GM10248 (cell line): ENCODE data around the gene PCDHGB5.

ENCODE experiments used
- CTCF ChIA-PET: fragments of 300-600 bp; sonication (Branson Sonifier 250); formaldehyde crosslinking; extraction: SDS; loops from one replicate; lab custom pipeline; 2021; ENCODE audit warnings: antibody characterized with exemption; lab: Yijun Ruan, JAX
- POLR2A ChIA-PET: fragments of 350-650 bp; sonication (Branson Sonifier 250); formaldehyde crosslinking; extraction: SDS; loops from one replicate; lab custom pipeline; 2020; ENCODE audit warnings: antibody characterized with exemption; lab: Yijun Ruan, JAX
- DNase-seq: peaks from one replicate; pipeline ENCODE4 v3.0.0; 2012; ENCODE audit errors: extremely low spot score
- TF ChIP-seq, protein P1 (sequence below): IDR thresholded peaks from 2 replicates; pipeline ENCODE4 v1.5.1; 2012; ENCODE audit warnings: mild to moderate bottlenecking, low read depth; ENCODE audit errors: extremely low read depth, missing control alignments, control extremely low read depth

PCDHGB5 gene

DNA sequence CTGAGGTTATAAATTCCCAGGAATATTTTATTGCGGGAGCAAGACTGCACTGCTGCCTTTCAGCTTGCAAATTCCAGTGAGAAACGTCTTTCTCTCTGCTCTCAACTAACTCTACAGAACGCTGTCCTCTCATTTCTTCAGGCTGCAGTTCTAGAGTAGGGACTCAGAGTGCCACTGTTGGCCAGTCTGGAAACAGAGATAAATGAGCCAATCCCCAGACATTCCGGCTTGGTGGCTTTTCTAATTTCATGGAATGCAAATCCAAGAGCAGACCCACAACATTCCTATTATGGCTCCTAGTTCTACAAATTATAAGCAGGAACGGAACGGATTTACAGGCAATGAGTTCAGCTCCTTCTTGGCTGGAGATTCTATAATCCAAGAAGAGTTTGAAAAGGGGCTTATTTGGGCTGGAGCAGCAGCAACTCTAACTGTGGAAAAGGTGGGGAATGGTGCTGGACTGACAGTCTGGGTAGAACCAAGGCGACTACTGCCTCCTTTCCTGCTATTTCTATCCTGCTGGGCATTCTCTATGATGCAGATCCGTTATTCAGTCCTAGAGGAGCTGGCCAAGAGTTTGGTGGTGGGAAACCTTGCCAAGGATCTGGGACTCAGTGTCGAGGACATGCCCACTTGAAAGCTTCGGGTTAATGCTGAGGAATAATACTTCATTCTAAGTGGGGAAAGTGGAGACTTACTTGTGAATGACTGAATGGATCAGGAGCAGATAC lies 41.8 kb downstream of the PCDHGB5 start:
- POLR2A ChIA-PET: no interaction called here
- TF ChIP-seq, protein P1, sequence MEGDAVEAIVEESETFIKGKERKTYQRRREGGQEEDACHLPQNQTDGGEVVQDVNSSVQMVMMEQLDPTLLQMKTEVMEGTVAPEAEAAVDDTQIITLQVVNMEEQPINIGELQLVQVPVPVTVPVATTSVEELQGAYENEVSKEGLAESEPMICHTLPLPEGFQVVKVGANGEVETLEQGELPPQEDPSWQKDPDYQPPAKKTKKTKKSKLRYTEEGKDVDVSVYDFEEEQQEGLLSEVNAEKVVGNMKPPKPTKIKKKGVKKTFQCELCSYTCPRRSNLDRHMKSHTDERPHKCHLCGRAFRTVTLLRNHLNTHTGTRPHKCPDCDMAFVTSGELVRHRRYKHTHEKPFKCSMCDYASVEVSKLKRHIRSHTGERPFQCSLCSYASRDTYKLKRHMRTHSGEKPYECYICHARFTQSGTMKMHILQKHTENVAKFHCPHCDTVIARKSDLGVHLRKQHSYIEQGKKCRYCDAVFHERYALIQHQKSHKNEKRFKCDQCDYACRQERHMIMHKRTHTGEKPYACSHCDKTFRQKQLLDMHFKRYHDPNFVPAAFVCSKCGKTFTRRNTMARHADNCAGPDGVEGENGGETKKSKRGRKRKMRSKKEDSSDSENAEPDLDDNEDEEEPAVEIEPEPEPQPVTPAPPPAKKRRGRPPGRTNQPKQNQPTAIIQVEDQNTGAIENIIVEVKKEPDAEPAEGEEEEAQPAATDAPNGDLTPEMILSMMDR: no peak
- no peak for DNase-seq
- CTCF ChIA-PET: interaction anchor here (1.4 kb wide), 1 partner anchor 118 kb away, joined by 3 read pairs; no protein-coding TSS in a partner anchor

DNA sequence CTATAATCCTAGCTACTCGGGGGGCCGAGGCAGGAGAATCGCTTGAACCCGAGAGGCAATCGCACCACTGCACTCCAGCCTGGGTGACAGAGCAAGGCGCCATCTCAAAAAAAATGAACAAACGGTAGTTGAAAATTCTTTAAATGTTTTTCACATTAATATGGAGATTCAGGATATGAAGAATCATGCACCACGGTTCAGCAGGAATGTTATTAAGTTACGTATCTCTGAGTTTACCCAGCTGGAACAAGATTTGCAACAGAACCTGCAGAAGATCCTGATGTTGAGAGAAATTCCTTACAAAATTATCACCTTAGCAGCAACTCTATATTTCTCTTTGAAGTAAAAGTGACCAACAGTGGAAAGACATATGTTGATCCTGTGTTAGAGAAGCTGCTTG lies 42.6 kb downstream of the PCDHGB5 start:
- TF ChIP-seq, protein P1: no peak
- CTCF ChIA-PET: no interaction called here
- POLR2A ChIA-PET: no interaction called here
- DNase-seq: no peak

DNA sequence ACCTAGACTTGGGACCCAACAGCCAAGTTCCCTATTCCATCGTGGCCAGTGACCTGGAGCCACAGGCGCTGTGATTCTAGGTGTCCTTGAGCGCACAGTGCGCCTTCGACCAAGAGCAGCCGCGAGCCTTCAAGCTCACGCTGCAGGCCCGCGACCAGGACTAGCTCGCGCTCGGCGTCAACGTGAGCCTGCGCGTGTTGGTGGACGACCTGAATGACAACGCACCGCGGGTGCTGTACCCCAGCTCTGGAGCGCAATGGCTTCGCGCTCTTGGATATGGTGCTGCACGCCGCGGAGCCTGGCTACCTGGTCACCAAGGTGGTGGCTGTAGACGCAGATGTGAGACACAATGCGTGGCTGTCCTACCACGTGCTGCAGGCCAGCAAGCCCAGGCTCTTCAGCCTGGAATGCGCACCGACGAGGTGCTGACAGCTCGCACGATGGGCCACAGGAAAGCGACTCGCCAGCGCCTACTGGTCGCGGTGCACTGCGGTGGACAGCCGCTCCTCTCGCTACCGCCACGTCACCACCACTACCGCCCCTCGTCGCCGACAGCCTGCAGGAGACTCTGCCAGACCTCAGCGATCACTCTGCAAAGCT lies 43.9 kb downstream of the PCDHGB5 start:
- POLR2A ChIA-PET: no interaction called here
- TF ChIP-seq, protein P1: no peak
- CTCF ChIA-PET: interaction anchor here (0.9 to 1.4 kb wide), 2 partner anchors 21 to 122 kb away, joined by 3 to 5 read pairs; partner anchors contain the start of gene PCDHGA11
- no peak for DNase-seq
